HEK293T (cell line): Measurements from ENCODE around the gene ELK3.

ENCODE experiments used
- ARNT ChIP-seq: fragments of 450-650 bp; IDR thresholded peaks from 2 replicates; pipeline ENCODE4 v1.6.1; 2017; ENCODE audit warnings: mild to moderate bottlenecking
- BHLHE40 ChIP-seq: fragments of 450-650 bp; IDR thresholded peaks from 2 replicates; pipeline ENCODE4 v1.6.1; 2016; ENCODE audit warnings: mild to moderate bottlenecking, moderate library complexity, borderline replicate concordance
- ELF4 ChIP-seq: fragments of 450-650 bp; IDR thresholded peaks from 2 replicates; pipeline ENCODE4 v1.6.1; 2017; ENCODE audit warnings: antibody characterized with exemption
- FOXA1 ChIP-seq: fragments of 450-650 bp; IDR thresholded peaks from 2 replicates; pipeline ENCODE4 v1.6.1; 2016; ENCODE audit warnings: mild to moderate bottlenecking
- FOXM1 ChIP-seq: fragments of 450-650 bp; IDR thresholded peaks from 2 replicates; pipeline ENCODE4 v1.6.1; 2017; ENCODE audit warnings: mild to moderate bottlenecking, borderline replicate concordance
- L3MBTL2 ChIP-seq: fragments of 450-650 bp; conservative IDR thresholded peaks from 2 replicates; pipeline ENCODE4 v1.6.1; 2016; ENCODE audit warnings: mild to moderate bottlenecking
- LEF1 ChIP-seq: fragments of 450-650 bp; IDR thresholded peaks from 2 replicates; pipeline ENCODE4 v1.6.1; 2017; ENCODE audit warnings: mild to moderate bottlenecking, borderline replicate concordance
- SP1 ChIP-seq: fragments of 450-650 bp; IDR thresholded peaks from 2 replicates; pipeline ENCODE4 v1.6.1; 2017
- TARDBP ChIP-seq: fragments of 450-650 bp; IDR thresholded peaks from 2 replicates; pipeline ENCODE4 v1.6.1; 2016

DNA sequence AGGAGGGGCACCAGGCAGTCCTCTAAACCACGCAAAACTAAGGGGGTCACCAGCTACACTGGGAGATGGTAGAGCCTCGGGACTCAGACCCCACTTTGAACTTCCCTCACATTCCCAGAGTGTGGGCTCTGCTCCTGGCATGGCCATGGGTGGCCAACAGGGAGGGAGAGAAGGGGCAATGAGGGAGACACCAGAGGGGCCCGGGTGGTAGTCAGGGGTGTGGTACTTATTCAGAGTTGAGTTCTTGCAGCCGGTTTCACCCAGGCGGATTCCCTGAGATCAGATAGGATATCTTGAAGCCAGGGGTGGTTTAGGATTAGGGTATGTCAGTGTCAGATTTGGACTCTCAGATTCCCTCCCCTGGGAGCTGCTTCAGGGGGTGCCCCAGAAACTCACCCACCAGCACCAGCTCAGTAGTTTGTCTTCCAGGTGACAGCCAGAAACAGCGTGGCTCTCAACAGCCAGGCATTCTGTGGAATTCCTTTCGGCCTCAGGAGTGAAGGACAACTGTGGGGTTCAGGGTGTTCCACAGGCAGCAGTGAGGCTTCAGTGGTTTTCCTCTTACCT is 56.0 kb downstream of the ELK3 start:
- TF ChIP-seq LEF1 (no peak), SP1 (no peak), L3MBTL2 (no peak), ELF4 (no peak), FOXM1 (no peak), ARNT (no peak), FOXA1 (no peak), TARDBP (no peak), BHLHE40 (no peak)
